ENCODE data around the gene HGFAC. TPM values are rescaled to one million over a fixed set of nuclear protein-coding genes. Genes with fewer than 3 reads are reported as not detected.

The HGFAC gene
- total RNA-seq, 4 donors from 2014 or later = not detected

DNA sequence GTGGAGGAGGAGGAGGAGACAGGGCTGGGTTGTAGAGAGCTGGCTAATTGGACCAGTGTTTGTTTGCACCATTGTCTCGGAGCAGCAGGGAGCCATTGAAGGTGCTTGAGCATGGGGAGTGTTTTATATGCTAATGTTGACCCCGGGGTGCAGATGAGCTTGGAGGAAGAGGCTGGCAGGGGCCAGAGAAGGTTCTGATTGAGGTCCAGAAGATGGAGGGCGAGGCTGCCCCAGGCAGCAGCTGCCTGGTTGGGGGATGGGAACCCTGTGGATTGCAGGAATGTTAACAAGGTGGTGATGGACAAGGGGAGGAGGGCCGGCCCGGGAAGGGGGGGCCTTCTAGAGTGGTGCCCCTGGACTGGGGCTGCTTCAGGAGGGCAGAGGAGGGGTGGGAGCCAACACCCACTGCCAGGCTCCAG lies 39.4 kb downstream of the HGFAC start:
- Histone ChIP-seq H3K27ac (no peak overlapping the region), H3K36me3 (no peaks in the 10 kb centered on the region), H3K9me3 (no peaks in the 10 kb centered on the region), H3K4me1 (peaks cover 26% of the 10 kb centered on the region), H3K4me3 (no peak overlapping the region), H3K27me3 (peaks cover 87% of the 10 kb centered on the region)
- WGBS = 52% methylated on average over 5 of the region's 5 CpGs
- TF ChIP-seq POLR2AphosphoS5 (IDR thresholded peaks at IDR 0.05) (no peak), EP300 (IDR thresholded peaks at IDR 0.05) (no peak)
- TF ChIP-seq, protein P1, sequence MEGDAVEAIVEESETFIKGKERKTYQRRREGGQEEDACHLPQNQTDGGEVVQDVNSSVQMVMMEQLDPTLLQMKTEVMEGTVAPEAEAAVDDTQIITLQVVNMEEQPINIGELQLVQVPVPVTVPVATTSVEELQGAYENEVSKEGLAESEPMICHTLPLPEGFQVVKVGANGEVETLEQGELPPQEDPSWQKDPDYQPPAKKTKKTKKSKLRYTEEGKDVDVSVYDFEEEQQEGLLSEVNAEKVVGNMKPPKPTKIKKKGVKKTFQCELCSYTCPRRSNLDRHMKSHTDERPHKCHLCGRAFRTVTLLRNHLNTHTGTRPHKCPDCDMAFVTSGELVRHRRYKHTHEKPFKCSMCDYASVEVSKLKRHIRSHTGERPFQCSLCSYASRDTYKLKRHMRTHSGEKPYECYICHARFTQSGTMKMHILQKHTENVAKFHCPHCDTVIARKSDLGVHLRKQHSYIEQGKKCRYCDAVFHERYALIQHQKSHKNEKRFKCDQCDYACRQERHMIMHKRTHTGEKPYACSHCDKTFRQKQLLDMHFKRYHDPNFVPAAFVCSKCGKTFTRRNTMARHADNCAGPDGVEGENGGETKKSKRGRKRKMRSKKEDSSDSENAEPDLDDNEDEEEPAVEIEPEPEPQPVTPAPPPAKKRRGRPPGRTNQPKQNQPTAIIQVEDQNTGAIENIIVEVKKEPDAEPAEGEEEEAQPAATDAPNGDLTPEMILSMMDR (IDR thresholded peaks at IDR 0.05) = no peak
- DNase-seq (ENCODE audit: low spot score in 2 of 2) = no peak

DNA sequence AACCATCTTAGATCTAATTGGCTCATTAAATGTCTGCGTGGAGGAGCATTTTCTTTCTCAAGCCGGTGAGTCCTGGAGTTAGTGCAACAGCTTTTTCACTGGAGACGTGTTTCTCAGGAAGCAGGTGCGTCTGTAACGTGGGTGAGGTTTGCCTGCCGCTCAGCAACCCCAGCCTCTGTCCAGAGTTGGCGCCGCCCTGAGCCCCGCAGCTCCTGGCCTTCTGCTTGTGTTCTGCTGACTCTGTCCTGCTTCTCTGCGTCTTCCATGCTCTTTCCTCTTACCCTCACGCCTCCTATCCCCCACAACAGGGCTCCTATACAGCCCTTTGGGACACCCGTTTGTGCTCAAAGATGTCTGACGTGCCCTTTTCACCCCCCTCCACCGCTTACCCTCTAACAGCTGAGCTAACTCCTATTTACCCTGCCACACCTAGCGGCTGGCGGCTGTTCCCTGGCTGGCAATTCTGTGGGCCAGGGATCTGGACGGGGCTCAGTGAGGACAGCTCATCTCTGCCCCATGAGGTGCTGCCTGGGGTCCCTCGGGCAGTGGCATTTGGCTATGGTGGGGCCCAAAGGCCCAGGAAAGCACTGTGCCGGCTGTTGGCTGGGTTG lies 40.1 kb downstream of the HGFAC start:
- no peak for DNase-seq (ENCODE audit: low spot score in 2 of 2)
- Histone ChIP-seq H3K27me3 (peaks cover 87% of the 10 kb centered on the region), H3K9me3 (no peaks in the 10 kb centered on the region), H3K36me3 (no peaks in the 10 kb centered on the region), H3K4me1 (peaks cover 26% of the 10 kb centered on the region), H3K4me3 (no peak overlapping the region), H3K27ac (no peak overlapping the region)
- WGBS = 64% methylated on average over 19 of the region's 19 CpGs
- TF ChIP-seq POLR2AphosphoS5 (IDR thresholded peaks at IDR 0.05) (no peak), POLR2A (IDR thresholded peaks at IDR 0.05) (no peak), EP300 (IDR thresholded peaks at IDR 0.05) (no peak)
- TF ChIP-seq, protein P1 (IDR thresholded peaks at IDR 0.05) = no peak

- TF ChIP-seq POLR2A (IDR thresholded peaks at IDR 0.05) (no peak), POLR2AphosphoS5 (IDR thresholded peaks at IDR 0.05) (no peak), EP300 (IDR thresholded peaks at IDR 0.05) (no peak)
- TF ChIP-seq, protein P1 (IDR thresholded peaks at IDR 0.05) = no peak
- Histone ChIP-seq H3K27ac (no peak overlapping the region), H3K9me3 (no peaks in the 10 kb centered on the region), H3K4me1 (peaks cover 26% of the 10 kb centered on the region), H3K36me3 (no peaks in the 10 kb centered on the region), H3K27me3 (peaks cover 82% of the 10 kb centered on the region), H3K4me3 (no peak overlapping the region)
- WGBS = 95% methylated on average over 11 of the region's 12 CpGs
- no peak for DNase-seq (ENCODE audit: low spot score in 2 of 2)
These were observed 40.9 kb downstream of the HGFAC start for GRCh38 chr4:3482707-3483106.

GRCh38 chr4:3483471-3483921 lies 41.7 kb downstream of the HGFAC start:
- peaks cover 80% of the 10 kb centered on the region for H3K27me3 ChIP-seq
- no peak for DNase-seq (ENCODE audit: low spot score in 2 of 2)
- 51% methylated on average over 10 of the region's 23 CpGs for WGBS
- H3K4me1 ChIP-seq = peaks cover 26% of the 10 kb centered on the region
- H3K27ac ChIP-seq = no peak overlapping the region
- no peak overlapping the region for H3K4me3 ChIP-seq
- H3K9me3 ChIP-seq = no peaks in the 10 kb centered on the region
- no peaks in the 10 kb centered on the region for H3K36me3 ChIP-seq
- TF ChIP-seq, protein P1 (IDR thresholded peaks at IDR 0.05) = no peak
- TF ChIP-seq POLR2A (IDR thresholded peaks at IDR 0.05) (no peak), EP300 (IDR thresholded peaks at IDR 0.05) (no peak), POLR2AphosphoS5 (IDR thresholded peaks at IDR 0.05) (no peak)

DNA sequence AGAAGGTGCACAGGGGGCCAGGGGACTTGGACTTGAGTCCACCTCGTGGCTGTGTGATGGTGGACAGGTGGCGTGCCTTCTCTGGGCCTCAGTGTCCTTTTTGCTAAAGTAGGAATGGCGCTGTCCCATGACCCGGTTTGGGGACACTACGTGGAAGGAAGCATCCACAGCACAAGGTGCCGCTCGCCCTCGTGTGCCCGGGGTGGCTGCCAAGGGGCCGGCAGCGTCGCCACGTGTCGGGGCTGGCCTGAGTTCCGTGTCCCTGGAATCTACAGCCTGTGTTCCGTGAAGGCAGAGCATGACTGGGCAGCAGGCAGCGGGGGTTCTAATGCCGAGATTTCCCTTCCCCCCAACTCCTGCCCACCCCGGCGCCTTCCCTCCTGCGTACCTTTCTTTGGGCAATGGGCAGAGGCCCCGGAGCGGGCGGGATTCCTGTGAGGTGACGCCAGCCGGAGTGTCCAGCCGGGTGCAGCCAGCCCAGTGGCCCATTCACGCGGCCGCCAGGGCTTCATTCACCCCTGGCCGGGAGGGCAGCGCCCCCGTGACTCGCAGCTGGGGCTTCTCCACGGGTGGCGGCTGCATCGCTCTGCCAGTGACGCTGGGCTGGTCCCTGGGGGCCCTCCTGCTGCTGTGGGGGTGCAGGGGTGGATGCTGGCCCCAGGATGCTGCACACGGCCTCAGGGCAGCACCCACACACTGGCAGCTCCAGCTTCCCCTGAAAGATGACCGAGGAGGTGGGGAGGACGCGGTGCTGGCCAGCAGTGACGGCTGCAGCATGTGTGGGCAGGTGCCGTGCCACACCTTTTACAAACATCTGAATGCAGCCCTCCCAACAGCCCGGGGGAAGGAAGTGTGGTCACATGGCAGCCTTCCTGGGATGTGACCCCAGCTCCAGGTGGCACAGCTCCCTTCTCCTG lies 42.5 kb downstream of the HGFAC start:
- Histone ChIP-seq H3K27ac (no peak overlapping the region), H3K36me3 (no peaks in the 10 kb centered on the region), H3K4me3 (peak overlapping the region; percentile 0), H3K27me3 (peaks cover 82% of the 10 kb centered on the region), H3K4me1 (peaks cover 26% of the 10 kb centered on the region), H3K9me3 (no peaks in the 10 kb centered on the region)
- no peak for DNase-seq (ENCODE audit: low spot score in 2 of 2)
- TF ChIP-seq EP300 (IDR thresholded peaks at IDR 0.05) = no peak
- no peak for TF ChIP-seq POLR2AphosphoS5 (IDR thresholded peaks at IDR 0.05)
- TF ChIP-seq, protein P1 (IDR thresholded peaks at IDR 0.05) = no peak
- no peak for TF ChIP-seq POLR2A (IDR thresholded peaks at IDR 0.05)
- 23% methylated on average over 26 of the region's 45 CpGs for WGBS

Data from suprapubic skin (tissue), 4 donors.